Measurements from ENCODE around the gene KIAA1586.

DNA sequence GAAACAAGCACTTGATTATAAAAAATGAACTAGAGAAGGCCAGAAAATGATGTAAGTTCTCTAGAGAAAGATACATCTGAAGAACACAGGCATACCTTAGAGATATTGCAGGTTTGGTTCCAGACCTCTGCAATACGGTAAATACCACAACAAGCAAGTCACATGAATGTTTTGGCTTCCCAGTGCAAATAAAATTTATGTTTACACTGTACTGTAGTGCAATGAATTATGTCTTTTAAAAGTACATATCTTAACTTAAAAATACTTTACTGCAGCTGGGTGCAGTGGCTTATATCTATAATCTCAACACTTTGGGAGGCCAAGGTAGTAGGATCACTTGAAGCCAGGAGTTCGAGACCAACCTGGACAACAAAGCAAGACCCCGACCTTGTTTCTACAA, 10.9 kb upstream of the KIAA1586 start:
- TF ChIP-seq TAF1 (IDR thresholded peaks at IDR 0.05; ENCODE audit: borderline replicate concordance, low read depth, low read length) (no peak), POLR2A (IDR thresholded peaks at IDR 0.05; ENCODE audit: low read depth, low read length) (no peak), POLR2AphosphoS5 (IDR thresholded peaks at IDR 0.05; ENCODE audit: low read depth, low read length) (no peak)
